ENCODE data around the gene AIG1.

The AIG1 gene

DNA sequence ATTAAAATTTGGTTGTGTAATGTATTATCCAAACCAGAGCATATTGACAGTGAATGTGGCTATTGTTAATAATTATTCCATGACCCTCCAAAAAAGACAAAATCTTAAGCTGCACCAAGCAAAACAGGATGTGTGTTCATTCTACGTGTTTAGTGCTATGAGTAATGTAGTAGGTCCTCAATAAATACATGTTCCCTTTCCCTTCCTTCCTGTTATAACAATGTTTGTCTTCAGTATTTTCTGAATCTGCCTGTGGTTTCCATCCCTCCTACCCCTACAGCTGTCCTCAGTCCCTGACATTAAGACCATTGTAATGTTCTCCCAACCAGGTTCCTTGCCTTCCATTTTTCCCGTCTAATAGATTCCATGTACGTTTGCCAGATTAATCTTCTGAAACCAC is 163.8 kb downstream of the AIG1 start:
- Histone ChIP-seq H3K4me2 (ENCODE audit: low read depth, low read length) (no peak overlapping the region), H2AFZ (ENCODE audit: low read length) (no peak overlapping the region), H3K36me3 (replicated peaks; ENCODE audit: insufficient read depth, low read length) (no peaks in the 10 kb centered on the region), H3K4me1 (ENCODE audit: low read length) (no peaks in the 10 kb centered on the region), H4K20me1 (ENCODE audit: insufficient read depth, low read length) (no peaks in the 10 kb centered on the region), H3K9me2 (replicated peaks; ENCODE audit: insufficient read depth, low read length) (no peaks in the 10 kb centered on the region), H3K79me2 (ENCODE audit: low read length) (no peaks in the 10 kb centered on the region), H3K9me3 (replicated peaks; ENCODE audit: insufficient read depth, low read length) (no peaks in the 10 kb centered on the region), H3K27me3 (replicated peaks; ENCODE audit: insufficient read depth, low read length) (no peaks in the 10 kb centered on the region), H3K4me3 (ENCODE audit: low read length) (no peak overlapping the region), H3K9ac (ENCODE audit: low read length) (no peak overlapping the region), H3F3A (ENCODE audit: insufficient read depth, low read length) (no peaks in the 10 kb centered on the region), H3K27ac (ENCODE audit: low read length) (no peak overlapping the region)
- no peak for DNase-seq
- TF ChIP-seq, protein P1, sequence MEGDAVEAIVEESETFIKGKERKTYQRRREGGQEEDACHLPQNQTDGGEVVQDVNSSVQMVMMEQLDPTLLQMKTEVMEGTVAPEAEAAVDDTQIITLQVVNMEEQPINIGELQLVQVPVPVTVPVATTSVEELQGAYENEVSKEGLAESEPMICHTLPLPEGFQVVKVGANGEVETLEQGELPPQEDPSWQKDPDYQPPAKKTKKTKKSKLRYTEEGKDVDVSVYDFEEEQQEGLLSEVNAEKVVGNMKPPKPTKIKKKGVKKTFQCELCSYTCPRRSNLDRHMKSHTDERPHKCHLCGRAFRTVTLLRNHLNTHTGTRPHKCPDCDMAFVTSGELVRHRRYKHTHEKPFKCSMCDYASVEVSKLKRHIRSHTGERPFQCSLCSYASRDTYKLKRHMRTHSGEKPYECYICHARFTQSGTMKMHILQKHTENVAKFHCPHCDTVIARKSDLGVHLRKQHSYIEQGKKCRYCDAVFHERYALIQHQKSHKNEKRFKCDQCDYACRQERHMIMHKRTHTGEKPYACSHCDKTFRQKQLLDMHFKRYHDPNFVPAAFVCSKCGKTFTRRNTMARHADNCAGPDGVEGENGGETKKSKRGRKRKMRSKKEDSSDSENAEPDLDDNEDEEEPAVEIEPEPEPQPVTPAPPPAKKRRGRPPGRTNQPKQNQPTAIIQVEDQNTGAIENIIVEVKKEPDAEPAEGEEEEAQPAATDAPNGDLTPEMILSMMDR (IDR thresholded peaks at IDR 0.05; ENCODE audit: low read length) = no peak
- TF ChIP-seq EZH2phosphoT487 (IDR thresholded peaks at IDR 0.05; ENCODE audit: low read length) = no peak
- no peak for TF ChIP-seq EZH2 (optimal IDR thresholded peaks at IDR 0.05; ENCODE audit: low read depth, low read length)

DNA sequence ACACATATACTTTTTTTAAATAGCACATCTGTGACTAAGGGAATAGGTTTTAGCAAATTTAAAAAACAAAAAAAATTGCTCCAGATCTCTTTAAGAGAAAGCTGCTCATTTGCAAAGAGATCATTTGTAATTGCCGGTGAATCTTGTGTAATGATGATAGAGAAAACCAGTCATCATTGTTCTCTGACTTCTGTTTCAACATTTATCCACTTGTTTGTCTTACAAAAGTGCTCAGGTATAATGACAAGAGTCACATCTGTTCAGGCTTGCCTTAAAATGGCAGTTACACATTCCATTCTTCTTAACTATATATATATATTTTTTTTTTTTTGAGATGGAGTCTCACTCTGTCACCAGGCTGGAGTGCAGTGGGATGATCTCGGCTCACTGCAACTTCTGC is 165.2 kb downstream of the AIG1 start:
- Histone ChIP-seq H3F3A (ENCODE audit: insufficient read depth, low read length) (no peaks in the 10 kb centered on the region), H3K79me2 (ENCODE audit: low read length) (no peaks in the 10 kb centered on the region), H3K4me3 (ENCODE audit: low read length) (no peak overlapping the region), H2AFZ (ENCODE audit: low read length) (no peak overlapping the region), H3K9ac (ENCODE audit: low read length) (no peak overlapping the region), H3K9me3 (replicated peaks; ENCODE audit: insufficient read depth, low read length) (no peaks in the 10 kb centered on the region), H4K20me1 (ENCODE audit: insufficient read depth, low read length) (no peaks in the 10 kb centered on the region), H3K4me2 (ENCODE audit: low read depth, low read length) (no peak overlapping the region), H3K27ac (ENCODE audit: low read length) (no peak overlapping the region), H3K36me3 (replicated peaks; ENCODE audit: insufficient read depth, low read length) (no peaks in the 10 kb centered on the region), H3K27me3 (replicated peaks; ENCODE audit: insufficient read depth, low read length) (no peaks in the 10 kb centered on the region), H3K9me2 (replicated peaks; ENCODE audit: insufficient read depth, low read length) (no peaks in the 10 kb centered on the region), H3K4me1 (ENCODE audit: low read length) (no peaks in the 10 kb centered on the region)
- TF ChIP-seq EZH2phosphoT487 (IDR thresholded peaks at IDR 0.05; ENCODE audit: low read length) (no peak), EZH2 (optimal IDR thresholded peaks at IDR 0.05; ENCODE audit: low read depth, low read length) (no peak)
- TF ChIP-seq, protein P1 (IDR thresholded peaks at IDR 0.05; ENCODE audit: low read length) = no peak
- DNase-seq = no peak

DNA sequence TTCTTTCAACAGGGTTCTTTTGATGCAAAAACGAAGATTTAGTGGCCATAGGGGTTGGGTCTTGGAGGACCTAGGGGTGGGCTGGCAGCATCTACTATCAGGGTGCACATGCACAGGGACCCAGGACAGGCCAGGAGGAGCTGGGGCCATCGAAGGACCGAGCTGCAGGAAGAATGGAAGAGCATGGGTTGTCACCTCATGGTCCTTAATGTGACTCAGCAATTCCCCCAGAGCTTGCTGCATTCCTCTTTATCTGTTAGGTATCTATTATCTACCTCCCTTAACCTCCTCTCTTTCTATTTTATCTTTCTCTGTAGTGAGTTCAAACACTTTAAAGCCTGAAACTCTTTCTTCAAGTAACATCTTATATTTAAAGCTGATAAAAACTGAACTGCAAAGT is 167.0 kb downstream of the AIG1 start:
- no peak for DNase-seq
- Histone ChIP-seq H3K9ac (ENCODE audit: low read length) (no peak overlapping the region), H3K4me1 (ENCODE audit: low read length) (no peaks in the 10 kb centered on the region), H2AFZ (ENCODE audit: low read length) (no peak overlapping the region), H3K27me3 (replicated peaks; ENCODE audit: insufficient read depth, low read length) (no peaks in the 10 kb centered on the region), H3K27ac (ENCODE audit: low read length) (no peak overlapping the region), H3K4me2 (ENCODE audit: low read depth, low read length) (no peak overlapping the region), H3K79me2 (ENCODE audit: low read length) (no peaks in the 10 kb centered on the region), H3K9me3 (replicated peaks; ENCODE audit: insufficient read depth, low read length) (no peaks in the 10 kb centered on the region), H3K9me2 (replicated peaks; ENCODE audit: insufficient read depth, low read length) (no peaks in the 10 kb centered on the region), H3F3A (ENCODE audit: insufficient read depth, low read length) (no peaks in the 10 kb centered on the region), H3K36me3 (replicated peaks; ENCODE audit: insufficient read depth, low read length) (no peaks in the 10 kb centered on the region), H3K4me3 (ENCODE audit: low read length) (no peak overlapping the region), H4K20me1 (ENCODE audit: insufficient read depth, low read length) (no peaks in the 10 kb centered on the region)
- TF ChIP-seq, protein P1 (IDR thresholded peaks at IDR 0.05; ENCODE audit: low read length) = no peak
- no peak for TF ChIP-seq EZH2 (optimal IDR thresholded peaks at IDR 0.05; ENCODE audit: low read depth, low read length)
- no peak for TF ChIP-seq EZH2phosphoT487 (IDR thresholded peaks at IDR 0.05; ENCODE audit: low read length)

Measured in MM.1S (cell line).